Gastrocnemius medialis (tissue), 4 donors: ENCODE measurements around the gene ERCC4.

Source experiments
- CTCF ChIP-seq, 5 experiments: fragments of 450-650 bp in 3 of 5; fragments of 200-600 bp in 2 of 5; sonication (generic) in 2 of 5; IDR thresholded peaks in 4 of 5; conservative IDR thresholded peaks in 1 of 5; 1 replicate in 4 of 5; 2 replicates in 1 of 5; pipeline ENCODE4 v1.5.1; 2016 to 2019; ENCODE audit warnings: antibody characterized with exemption in 5 of 5, mild to moderate bottlenecking in 3 of 5, moderate library complexity in 3 of 5
- POLR2A ChIP-seq, 2 donors: fragments of 450-650 bp; IDR thresholded peaks; one replicate each; pipeline ENCODE4 v1.6.1; 2017; ENCODE audit warnings: antibody characterized with exemption in 2 of 2, mild to moderate bottlenecking in 2 of 2, moderate library complexity in 2 of 2

DNA sequence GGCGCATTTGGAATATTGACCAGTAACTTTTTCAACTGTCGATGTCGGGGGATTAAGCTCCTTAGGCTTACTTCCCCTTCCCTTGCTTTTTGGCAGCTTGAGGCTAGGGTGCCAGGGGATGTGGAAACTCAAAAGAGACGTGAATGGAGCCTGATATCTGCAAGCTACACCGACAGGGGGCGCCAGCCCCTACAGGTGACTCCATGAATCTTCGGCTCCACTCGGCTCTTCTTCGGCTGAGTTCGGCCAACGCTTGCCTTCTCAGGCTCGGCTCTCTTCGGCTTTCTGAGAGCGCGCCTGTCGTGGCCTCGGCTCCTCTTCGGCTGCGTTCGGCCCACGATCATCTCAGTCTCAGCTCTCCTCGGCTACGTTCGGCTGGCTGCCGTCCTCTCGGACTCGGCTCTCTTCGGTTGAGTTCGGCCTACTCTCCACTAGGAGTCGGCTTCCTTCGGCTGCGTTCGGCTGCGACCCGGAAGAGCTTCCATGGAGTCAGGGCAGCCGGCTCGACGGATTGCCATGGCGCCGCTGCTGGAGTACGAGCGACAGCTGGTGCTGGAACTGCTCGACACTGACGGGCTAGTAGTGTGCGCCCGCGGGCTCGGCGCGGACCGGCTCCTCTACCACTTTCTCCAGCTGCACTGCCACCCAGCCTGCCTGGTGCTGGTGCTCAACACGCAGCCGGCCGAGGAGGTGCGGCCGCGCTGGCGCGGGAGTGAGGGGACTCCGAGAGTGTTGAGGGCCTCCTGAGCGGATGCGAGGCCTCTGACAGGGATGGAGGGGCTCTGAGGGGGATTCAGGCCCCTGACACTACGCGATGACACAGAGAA, at the start of gene ERCC4:
- TF ChIP-seq CTCF (IDR thresholded peaks at IDR 0.05 in 4 of 5, conservative IDR thresholded peaks at IDR 0.05 in 1 of 5): peak; percentile 85 to 98 (median 89)
- TF ChIP-seq POLR2A (IDR thresholded peaks at IDR 0.05): peak; percentile 39 to 54
